Measurements from ENCODE around the gene KRTAP10-6.
"Not testable (repeated sequence)": the region's sequence is repeated elsewhere in the genome, so short reads cannot be mapped to it uniquely, and the experiment has no call there.

Gene KRTAP10-6

DNA sequence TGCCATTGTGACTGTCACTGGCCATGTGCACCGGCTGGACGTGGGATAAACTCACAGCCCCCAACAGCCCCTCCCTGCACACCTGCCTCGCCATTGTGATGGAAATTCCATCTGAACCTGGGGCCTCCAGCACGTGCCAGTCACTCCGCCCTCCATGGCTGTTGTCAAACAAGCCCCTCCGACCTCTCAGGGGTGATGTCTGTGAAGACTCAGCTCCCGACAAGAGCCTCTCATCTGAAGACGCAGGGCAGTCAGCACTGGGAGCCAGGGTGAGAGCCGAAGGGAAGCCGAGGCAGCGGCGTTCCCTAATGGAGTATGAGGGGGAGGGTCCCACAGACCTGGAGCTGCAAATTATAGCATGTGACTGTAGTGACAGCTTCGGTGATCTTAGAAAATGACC lies 39.6 kb downstream of the KRTAP10-6 start:
- Histone ChIP-seq H3K27me3 (ENCODE audit: low read depth, low read length) (no peaks in the 10 kb centered on the region), H3K9me3 (ENCODE audit: insufficient read depth, low read length) (no peaks in the 10 kb centered on the region), H3K4me2 (ENCODE audit: low read length) (no peak overlapping the region), H3K4me3 (ENCODE audit: low read length) (no peak overlapping the region), H3K79me2 (ENCODE audit: low read length) (no peaks in the 10 kb centered on the region), H3K4me1 (ENCODE audit: low read length) (peaks cover 14% of the 10 kb centered on the region), H3K9ac (ENCODE audit: low read length) (no peak overlapping the region), H3K27ac (ENCODE audit: low read length) (no peak overlapping the region), H3K36me3 (replicated peaks; ENCODE audit: low read depth, low read length) (no peaks in the 10 kb centered on the region), H2AFZ (ENCODE audit: low read depth, low read length) (no peak overlapping the region), H4K20me1 (ENCODE audit: insufficient read depth, low read length) (no peaks in the 10 kb centered on the region)
- TF ChIP-seq EZH2phosphoT487 (IDR thresholded peaks at IDR 0.05; ENCODE audit: low read depth): no peak
- TF ChIP-seq CTCF (IDR thresholded peaks at IDR 0.05; ENCODE audit: low read depth, low read length): no peak

GRCh38 chr21:44552136-44552535 lies 40.2 kb downstream of the KRTAP10-6 start:
- TF ChIP-seq CTCF (IDR thresholded peaks at IDR 0.05; ENCODE audit: low read depth, low read length) (no peak), EZH2phosphoT487 (IDR thresholded peaks at IDR 0.05; ENCODE audit: low read depth) (no peak)
- Histone ChIP-seq H4K20me1 (ENCODE audit: insufficient read depth, low read length) (no peaks in the 10 kb centered on the region), H3K4me1 (ENCODE audit: low read length) (peaks cover 11% of the 10 kb centered on the region)

GRCh38 chr21:44551340-44551961 lies 40.9 kb downstream of the KRTAP10-6 start, which contains the start of gene KRTAP10-2:
KRTAP10-2 (minus strand) TSS chr21:44551505; CDS start chr21:44551458, 47 bp downstream.
- H3K27me3 ChIP-seq (ENCODE audit: low read depth, low read length): no peaks in the 10 kb centered on the region
- no peaks in the 10 kb centered on the region for H4K20me1 ChIP-seq (ENCODE audit: insufficient read depth, low read length)
- no peak for TF ChIP-seq CTCF (IDR thresholded peaks at IDR 0.05; ENCODE audit: low read depth, low read length)
- no peak for TF ChIP-seq EZH2phosphoT487 (IDR thresholded peaks at IDR 0.05; ENCODE audit: low read depth)
- no peak within 1 kb of the TSS for H3K4me3 ChIP-seq (ENCODE audit: low read length)
- no peak within 1 kb of the TSS for H2AFZ ChIP-seq (ENCODE audit: low read depth, low read length)
- no peaks in the 10 kb centered on the region for H3K36me3 ChIP-seq (replicated peaks; ENCODE audit: low read depth, low read length)
- 0 out of 2 replicates have a peak, but pooled peaks cover 9% of the 10 kb centered on the region for H3K9me3 ChIP-seq (ENCODE audit: insufficient read depth, low read length)
- no peak within 1 kb of the TSS for H3K27ac ChIP-seq (ENCODE audit: low read length)
- no peak within 1 kb of the TSS for H3K4me2 ChIP-seq (ENCODE audit: low read length)
- peaks cover 4% of the 10 kb centered on the region for H3K4me1 ChIP-seq (ENCODE audit: low read length)
- no peaks in the 10 kb centered on the region for H3K79me2 ChIP-seq (ENCODE audit: low read length)
- H3K9ac ChIP-seq (ENCODE audit: low read length): no peak within 1 kb of the TSS

More at GRCh38 chr21:44552136-44552535, 40.2 kb downstream of the KRTAP10-6 start:
- Histone ChIP-seq H2AFZ (ENCODE audit: low read depth, low read length) (no peak overlapping the region), H3K79me2 (ENCODE audit: low read length) (no peaks in the 10 kb centered on the region), H3K27ac (ENCODE audit: low read length) (no peak overlapping the region), H3K36me3 (replicated peaks; ENCODE audit: low read depth, low read length) (no peaks in the 10 kb centered on the region), H3K27me3 (ENCODE audit: low read depth, low read length) (no peaks in the 10 kb centered on the region), H3K9ac (ENCODE audit: low read length) (no peak overlapping the region), H3K9me3 (ENCODE audit: insufficient read depth, low read length) (0 out of 2 replicates have a peak, but pooled peaks cover 2% of the 10 kb centered on the region), H3K4me3 (ENCODE audit: low read length) (no peak overlapping the region), H3K4me2 (ENCODE audit: low read length) (no peak overlapping the region)

GRCh38 chr21:44550807-44551206 lies 41.5 kb downstream of the KRTAP10-6 start:
- Histone ChIP-seq H3K36me3 (replicated peaks; ENCODE audit: low read depth, low read length) (no peaks in the 10 kb centered on the region), H3K4me3 (ENCODE audit: low read length) (no peak overlapping the region), H3K4me1 (ENCODE audit: low read length) (peaks cover 3% of the 10 kb centered on the region), H3K9ac (ENCODE audit: low read length) (no peak overlapping the region), H3K27ac (ENCODE audit: low read length) (no peak overlapping the region), H3K4me2 (ENCODE audit: low read length) (no peak overlapping the region), H3K9me3 (ENCODE audit: insufficient read depth, low read length) (0 out of 2 replicates have a peak, but pooled peaks cover 9% of the 10 kb centered on the region), H2AFZ (ENCODE audit: low read depth, low read length) (no peak overlapping the region), H3K27me3 (ENCODE audit: low read depth, low read length) (no peaks in the 10 kb centered on the region), H3K79me2 (ENCODE audit: low read length) (no peaks in the 10 kb centered on the region), H4K20me1 (ENCODE audit: insufficient read depth, low read length) (no peaks in the 10 kb centered on the region)
- TF ChIP-seq EZH2phosphoT487 (IDR thresholded peaks at IDR 0.05; ENCODE audit: low read depth) (no peak), CTCF (IDR thresholded peaks at IDR 0.05; ENCODE audit: low read depth, low read length) (no peak)

DNA sequence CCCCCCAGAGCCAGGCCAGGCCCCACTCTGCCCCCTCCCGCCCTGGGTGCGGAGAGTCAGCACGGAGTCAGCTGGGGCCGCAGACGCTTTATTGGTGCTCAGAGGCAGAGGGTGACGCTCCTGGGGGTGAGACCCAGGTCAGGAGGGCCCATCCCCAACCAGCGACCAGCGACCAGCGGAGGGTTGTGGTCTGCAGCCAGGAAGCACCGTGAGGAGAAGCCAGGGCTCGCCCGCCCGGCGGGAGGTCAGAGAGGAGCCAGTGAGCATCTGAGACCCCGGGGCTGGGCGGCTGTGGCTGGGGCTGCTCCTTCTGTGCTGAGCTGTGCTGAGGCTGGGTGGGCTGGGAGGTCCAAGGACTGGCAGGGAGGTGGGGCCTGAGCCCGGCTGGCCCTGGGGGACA lies 42.0 kb downstream of the KRTAP10-6 start:
- H3K27ac ChIP-seq (ENCODE audit: low read length); H3K27me3 ChIP-seq (ENCODE audit: low read depth, low read length); H3K4me2 ChIP-seq (ENCODE audit: low read length); H2AFZ ChIP-seq (ENCODE audit: low read depth, low read length); H3K9ac ChIP-seq (ENCODE audit: low read length); H3K36me3 ChIP-seq (replicated peaks; ENCODE audit: low read depth, low read length); H4K20me1 ChIP-seq (ENCODE audit: insufficient read depth, low read length); H3K4me3 ChIP-seq (ENCODE audit: low read length); H3K79me2 ChIP-seq (ENCODE audit: low read length); H3K9me3 ChIP-seq (ENCODE audit: insufficient read depth, low read length); H3K4me1 ChIP-seq (ENCODE audit: low read length): not testable (repeated sequence)

All from OCI-LY3 (cell line).